Mucosa of gallbladder (tissue), 1 donor: ENCODE results near the gene PPP1R12C. TPM values are rescaled to one million over a fixed set of nuclear protein-coding genes. Genes with fewer than 3 reads are reported as not detected.

Experiments used
- DNase-seq: peaks from one replicate; pipeline ENCODE4 v3.0.0-alpha.2; 2020; ENCODE audit warnings: low spot score
- total RNA-seq: library from RNA; stranded (reverse); gene quantifications from one replicate; pipeline ENCODE4 v1.2.1, GENCODE V29; 2021
- donor health status: DM: no; HTN: no; CAD: no.

The PPP1R12C gene
- total RNA-seq, 1 donor from 2014 or later, result 189 TPM

- DNase-seq, result no peak
These were observed 26.1 kb downstream of the PPP1R12C start for GRCh38 chr19:55091126-55091910.

- no peak for DNase-seq
These were observed 26.9 kb downstream of the PPP1R12C start for GRCh38 chr19:55090564-55090963.

- no peak for DNase-seq
These were observed 28.0 kb downstream of the PPP1R12C start for GRCh38 chr19:55089342-55089944.

- DNase-seq, result peak; percentile 64
These were observed 28.7 kb downstream of the PPP1R12C start for GRCh38 chr19:55088543-55089341.

GRCh38 chr19:55088021-55088451 is 29.4 kb downstream of the PPP1R12C start:
- DNase-seq, result no peak

GRCh38 chr19:55087542-55087901 is 29.9 kb downstream of the PPP1R12C start:
- DNase-seq, result no peak

- peak; percentile 75 for DNase-seq
These were observed 30.5 kb downstream of the PPP1R12C start for GRCh38 chr19:55086730-55087541.

- DNase-seq, result no peak
These were observed 31.3 kb downstream of the PPP1R12C start for GRCh38 chr19:55085923-55086715.

- DNase-seq, result no peak
These were observed 33.0 kb downstream of the PPP1R12C start for GRCh38 chr19:55084416-55084815.

- no peak for DNase-seq
These were observed 34.2 kb downstream of the PPP1R12C start for GRCh38 chr19:55083004-55083850.

- no peak for DNase-seq
These were observed 35.2 kb downstream of the PPP1R12C start for GRCh38 chr19:55082020-55082851.

GRCh38 chr19:55081770-55082019 is 35.7 kb downstream of the PPP1R12C start:
- DNase-seq, result no peak

GRCh38 chr19:55080968-55081769 is 36.3 kb downstream of the PPP1R12C start:
- peak; percentile 75 for DNase-seq

GRCh38 chr19:55080121-55080967 is 37.1 kb downstream of the PPP1R12C start:
- DNase-seq, result peak; percentile 69

GRCh38 chr19:55079400-55080038 is 37.9 kb downstream of the PPP1R12C start:
- DNase-seq, result no peak

- DNase-seq, result no peak
These were observed 38.4 kb downstream of the PPP1R12C start for GRCh38 chr19:55078996-55079395.

GRCh38 chr19:55077106-55077505 is 40.3 kb downstream of the PPP1R12C start:
- no peak for DNase-seq
